ENCODE data around the gene HRH4. TPM values are rescaled to one million over a fixed set of nuclear protein-coding genes. Genes with fewer than 3 reads are reported as not detected.
A peak's percentile ranks its signal among the peaks of the same experiment; 100 is the strongest.

HRH4 gene
- total and polyA plus RNA-seq, 7 donors: 0.04 to 0.21 (median 0.08) TPM; not detected in 3

GRCh38 chr18:24486684-24487083, 26.2 kb downstream of the HRH4 start:
- ATAC-seq: no peak
- intact Hi-C loops (cut with DNase I): loop anchor here (2.0 to 10.0 kb wide), 5 partner anchors 124 to 312 kb away; no protein-coding TSS in a partner anchor
- no peak for TF ChIP-seq CTCF (IDR thresholded peaks at IDR 0.05)

GRCh38 chr18:24488824-24489493, 28.5 kb downstream of the HRH4 start:
- H3K4me3 ChIP-seq: no peak overlapping the region
- intact Hi-C loops (cut with DNase I): loop anchor here (5.0 to 10.0 kb wide), 4 partner anchors 127 to 314 kb away; no protein-coding TSS in a partner anchor
- no peaks in the 10 kb centered on the region for H3K4me1 ChIP-seq
- DNase-seq: no peak
- peak in 2 of 4 donors; percentile 35 to 67 for ATAC-seq
- H3K27ac ChIP-seq: no peak overlapping the region
- WGBS, 3 donors: 42 to 48% (median 43%) methylated on average over 7 of the region's 7 CpGs
- H3K9me3 ChIP-seq: no peaks in the 10 kb centered on the region
- no peaks in the 10 kb centered on the region for H3K27me3 ChIP-seq (ENCODE audit: insufficient read depth in 3 of 3, low read length in 2 of 3)
- TF ChIP-seq CTCF (IDR thresholded peaks at IDR 0.05): peak; percentile 84
- H3K36me3 ChIP-seq (ENCODE audit: insufficient read depth in 1 of 2, low read depth in 1 of 2): no peaks in the 10 kb centered on the region

More at GRCh38 chr18:24486684-24487083, 26.2 kb downstream of the HRH4 start:
- Histone ChIP-seq H3K4me1 (no peaks in the 10 kb centered on the region), H3K4me3 (no peak overlapping the region), H3K27ac (no peak overlapping the region), H3K36me3 (ENCODE audit: insufficient read depth in 1 of 2, low read depth in 1 of 2) (no peaks in the 10 kb centered on the region), H3K9me3 (no peaks in the 10 kb centered on the region), H3K27me3 (ENCODE audit: insufficient read depth in 3 of 3, low read length in 2 of 3) (no peaks in the 10 kb centered on the region)
- no peak for DNase-seq
- WGBS, 3 donors: 64 to 65% (median 65%) methylated on average over 9 of the region's 9 CpGs

GRCh38 chr18:24490539-24490938, 30.1 kb downstream of the HRH4 start:
- no peaks in the 10 kb centered on the region for H3K36me3 ChIP-seq (ENCODE audit: insufficient read depth in 1 of 2, low read depth in 1 of 2)
- DNase-seq (no peak), ATAC-seq (no peak)
- H3K27ac ChIP-seq: no peak overlapping the region
- intact Hi-C loops (cut with DNase I): no loop called here
- no peaks in the 10 kb centered on the region for H3K4me1 ChIP-seq
- whole genome bisulfite sequencing, 3 donors: 28 to 39% (median 30%) methylated on average over 4 of the region's 4 CpGs
- no peaks in the 10 kb centered on the region for H3K27me3 ChIP-seq (ENCODE audit: insufficient read depth in 3 of 3, low read length in 2 of 3)
- H3K9me3 ChIP-seq: no peaks in the 10 kb centered on the region
- TF ChIP-seq CTCF (IDR thresholded peaks at IDR 0.05): no peak
- H3K4me3 ChIP-seq: no peak overlapping the region

- no peak for ATAC-seq
- 68 to 74% (median 70%) methylated on average over 21 of the region's 21 CpGs for whole genome bisulfite sequencing, 3 donors
Observed at GRCh38 chr18:24491927-24492834, 31.7 kb downstream of the HRH4 start.

More at GRCh38 chr18:24491927-24492834, 31.7 kb downstream of the HRH4 start:
- Histone ChIP-seq H3K9me3 (no peaks in the 10 kb centered on the region), H3K36me3 (ENCODE audit: insufficient read depth in 1 of 2, low read depth in 1 of 2) (no peaks in the 10 kb centered on the region), H3K27ac (no peak overlapping the region), H3K4me3 (no peak overlapping the region), H3K4me1 (no peaks in the 10 kb centered on the region), H3K27me3 (ENCODE audit: insufficient read depth in 3 of 3, low read length in 2 of 3) (no peaks in the 10 kb centered on the region)
- DNase-seq: no peak
- no peak for TF ChIP-seq CTCF (IDR thresholded peaks at IDR 0.05)
- intact Hi-C loops (cut with DNase I): no loop called here

All from psoas muscle (tissue), 8 donors.